Activated naive CD8-positive, alpha-beta T cell treated with anti-CD3 and anti-CD28 coated beads, Interleukin-2, amount 10 ng/mL, durations not matched to agents 7 days and 5 days (primary cell): ENCODE measurements around the gene MYL7. TPM values are rescaled to one million over a fixed set of nuclear protein-coding genes. Genes with fewer than 3 reads are reported as not detected.

Experiments used
- ATAC-seq: fragments of 150-1000 bp; cut with Tn5 transposase; one replicate; pipeline ENCODE4 v1.10.0; 2021; ENCODE audit warnings: low read depth, moderate library complexity
- POLR2A ChIA-PET: fragments of 350-600 bp; sonication (Branson Sonifier 250); formaldehyde crosslinking; loops from one replicate; lab custom pipeline; 2021; ENCODE audit warnings: antibody characterized with exemption; lab: Charles Lee
- DNase-seq: peaks from one replicate; pipeline ENCODE4 v3.0.0; 2021
- H3K27ac Mint-ChIP-seq: one replicate; pipeline ENCODE4 v1.8.0; 2022; ENCODE audit warnings: mild to moderate bottlenecking, mixed read lengths
- H3K27me3 Mint-ChIP-seq: one replicate; pipeline ENCODE4 v1.8.0; 2022; ENCODE audit warnings: mild to moderate bottlenecking, moderate library complexity, mixed read lengths
- H3K36me3 Mint-ChIP-seq: one replicate; pipeline ENCODE4 v1.8.0; 2021; ENCODE audit warnings: mild to moderate bottlenecking, mixed read lengths
- H3K4me1 Mint-ChIP-seq: one replicate; pipeline ENCODE4 v1.8.0; 2021; ENCODE audit warnings: mixed read lengths
- H3K4me3 Mint-ChIP-seq: one replicate; pipeline ENCODE4 v1.8.0; 2022; ENCODE audit warnings: mild to moderate bottlenecking, moderate library complexity, mixed read lengths
- H3K9me3 Mint-ChIP-seq: one replicate; pipeline ENCODE4 v1.8.0; 2021; ENCODE audit warnings: mixed read lengths
- total RNA-seq, 2 experiments: library from RNA; stranded (reverse); gene quantifications; one replicate each; pipeline ENCODE4 v1.2.3, GENCODE V29; 2021

The MYL7 gene
- total RNA-seq, 2 experiments from 2014 or later: not detected

GRCh38 chr7:44105832-44106231 is 35.3 kb downstream of the MYL7 start:
- no peak for DNase-seq
- H3K27me3 Mint-ChIP-seq: peaks cover 4% of the 10 kb centered on the region
- peak overlapping the region; percentile 83 for H3K4me3 Mint-ChIP-seq
- peak overlapping the region; percentile 46 for H3K27ac Mint-ChIP-seq
- H3K9me3 Mint-ChIP-seq: no peaks in the 10 kb centered on the region
- POLR2A ChIA-PET: interaction anchor here (0.6 to 1.8 kb wide), 4 partner anchors 17 to 385 kb away, joined by 4 to 10 read pairs (median 6); partner anchors contain the start of genes NUDCD3 and POLD2
- peaks cover 12% of the 10 kb centered on the region for H3K4me1 Mint-ChIP-seq
- ATAC-seq: no peak
- peaks cover 2% of the 10 kb centered on the region for H3K36me3 Mint-ChIP-seq

- Mint-ChIP-seq H3K4me1 (peaks cover 12% of the 10 kb centered on the region), H3K27ac (peak overlapping the region; percentile 54), H3K36me3 (peaks cover 2% of the 10 kb centered on the region), H3K27me3 (peaks cover 4% of the 10 kb centered on the region), H3K4me3 (peak overlapping the region; percentile 83), H3K9me3 (no peaks in the 10 kb centered on the region)
- peak; percentile 20 for ATAC-seq
- DNase-seq: no peak
- POLR2A ChIA-PET: interaction anchor here (0.6 to 1.8 kb wide), 4 partner anchors 18 to 386 kb away, joined by 3 to 10 read pairs (median 6); partner anchors contain the start of genes NUDCD3 and POLD2
Measured at GRCh38 chr7:44104860-44105771, 36.0 kb downstream of the MYL7 start.

DNA sequence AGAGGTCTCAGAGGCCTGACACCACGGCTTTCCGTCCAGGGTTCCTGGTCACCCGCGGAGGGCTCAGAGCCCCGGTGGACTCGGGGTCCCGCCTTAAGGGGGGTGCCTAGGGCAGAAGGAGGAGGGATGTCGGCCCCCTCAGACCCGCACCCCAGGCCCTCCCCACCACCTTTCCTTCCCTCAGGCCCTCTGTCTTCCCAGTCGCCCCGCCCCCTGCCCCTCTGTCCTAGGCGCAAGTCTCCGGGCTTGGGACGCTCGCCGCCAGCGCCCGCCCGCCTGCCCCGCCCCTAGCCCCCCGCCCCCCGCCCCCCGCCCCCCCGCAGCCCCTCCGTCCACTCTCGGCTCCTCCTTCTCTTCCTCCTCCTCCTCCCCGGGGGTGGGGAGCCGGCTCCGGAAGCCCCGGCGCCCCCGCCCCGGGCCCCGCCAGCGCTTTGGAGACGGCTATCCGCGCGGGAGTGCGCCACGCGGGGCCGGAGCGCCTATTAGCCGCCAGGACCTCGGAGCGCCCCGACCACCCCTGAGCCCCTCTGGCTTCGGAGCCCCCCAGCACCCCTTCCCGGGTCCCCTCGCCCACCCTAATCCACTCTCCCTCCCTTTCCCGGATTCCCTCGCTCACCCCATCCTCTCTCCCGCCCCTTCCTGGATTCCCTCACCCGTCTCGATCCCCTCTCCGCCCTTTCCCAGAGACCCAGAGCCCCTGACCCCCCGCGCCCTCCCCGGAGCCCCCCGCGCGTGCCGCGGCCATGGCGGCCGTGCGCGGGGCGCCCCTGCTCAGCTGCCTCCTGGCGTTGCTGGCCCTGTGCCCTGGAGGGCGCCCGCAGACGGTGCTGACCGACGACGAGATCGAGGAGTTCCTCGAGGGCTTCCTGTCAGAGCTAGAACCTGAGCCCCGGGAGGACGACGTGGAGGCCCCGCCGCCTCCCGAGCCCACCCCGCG is 36.9 kb downstream of the MYL7 start, which contains the start of gene AEBP1:
Gene AEBP1 (plus strand): TSS at position 423 of the 937 bp plus-strand sequence. CDS start 321 bp downstream, at position 744.
- ATAC-seq: peak; percentile 73
- peak within 1 kb of the TSS; percentile 83 for H3K4me3 Mint-ChIP-seq
- H3K4me1 Mint-ChIP-seq: peaks cover 16% of the 10 kb centered on the region
- H3K36me3 Mint-ChIP-seq: peaks cover 2% of the 10 kb centered on the region
- H3K27ac Mint-ChIP-seq: peak within 1 kb of the TSS; percentile 65
- peak; percentile 64 for DNase-seq
- peaks cover 4% of the 10 kb centered on the region for H3K27me3 Mint-ChIP-seq
- H3K9me3 Mint-ChIP-seq: no peaks in the 10 kb centered on the region
- POLR2A ChIA-PET: interaction anchor here (0.6 to 1.8 kb wide), 3 partner anchors 18 to 32 kb away, joined by 3 to 10 read pairs (median 8); partner anchors contain the start of gene POLD2

DNA sequence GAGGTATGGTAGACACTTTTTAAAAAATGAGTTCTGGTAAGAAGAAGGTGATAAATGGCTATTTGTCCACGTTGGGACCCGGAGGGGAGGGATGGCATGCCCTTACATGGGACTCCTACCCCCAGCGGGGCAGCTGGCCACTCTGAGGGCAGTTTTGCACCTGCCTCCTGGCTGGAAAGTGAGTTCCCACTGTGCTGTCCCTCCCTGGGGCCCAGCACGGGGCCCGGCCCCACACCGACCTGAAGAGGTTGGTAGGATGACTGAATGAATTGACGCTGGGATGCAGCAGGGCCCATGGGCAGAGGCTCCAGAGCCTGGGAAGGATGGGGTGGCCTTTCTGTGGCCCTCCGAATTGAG is 37.6 kb downstream of the MYL7 start:
- Mint-ChIP-seq H3K36me3 (peaks cover 2% of the 10 kb centered on the region), H3K4me1 (peaks cover 18% of the 10 kb centered on the region), H3K4me3 (peak overlapping the region; percentile 58), H3K27me3 (peaks cover 4% of the 10 kb centered on the region), H3K9me3 (no peaks in the 10 kb centered on the region), H3K27ac (peak overlapping the region; percentile 65)
- POLR2A ChIA-PET: no interaction called here
- DNase-seq (no peak), ATAC-seq (no peak)

DNA sequence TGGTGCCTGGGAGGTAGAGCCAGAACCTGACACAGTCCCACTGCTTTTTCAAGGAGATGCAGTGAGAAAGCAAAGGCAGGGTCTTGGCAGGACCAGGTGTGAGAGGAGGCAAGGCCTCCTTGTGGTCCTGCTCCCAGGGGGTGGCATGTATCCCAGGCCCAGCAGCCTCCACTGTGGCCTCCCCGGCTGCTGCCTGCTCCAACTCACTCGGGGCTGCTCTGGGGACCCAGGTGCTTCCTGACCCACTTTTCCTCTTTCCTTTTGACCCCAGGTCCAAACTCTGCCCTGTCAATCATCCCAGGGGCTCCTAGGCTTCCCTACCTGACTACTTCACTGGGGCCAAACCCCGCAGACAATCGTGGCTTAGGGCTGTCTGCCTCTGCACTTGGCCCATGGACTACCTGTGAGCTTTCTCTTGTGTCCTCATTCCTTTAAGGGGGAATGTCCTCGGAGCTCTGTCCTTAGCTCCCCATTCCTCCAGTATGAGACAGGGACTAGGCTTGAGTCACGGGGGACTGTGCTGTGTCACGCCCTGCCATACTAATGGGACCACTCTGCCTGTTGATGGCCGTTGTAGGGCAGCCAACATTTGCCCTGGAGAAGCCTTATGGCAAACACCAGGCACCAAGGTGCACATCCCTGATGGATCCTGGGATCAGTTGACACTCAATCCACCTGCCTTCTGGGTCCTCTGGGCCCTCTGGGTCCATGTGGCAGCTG is 38.1 kb downstream of the MYL7 start:
- peaks cover 2% of the 10 kb centered on the region for H3K36me3 Mint-ChIP-seq
- peak overlapping the region; percentile 65 for H3K27ac Mint-ChIP-seq
- DNase-seq (no peak), ATAC-seq (no peak)
- H3K4me3 Mint-ChIP-seq: peak overlapping the region; percentile 58
- no peaks in the 10 kb centered on the region for H3K9me3 Mint-ChIP-seq
- peaks cover 20% of the 10 kb centered on the region for H3K4me1 Mint-ChIP-seq
- H3K27me3 Mint-ChIP-seq: peaks cover 4% of the 10 kb centered on the region
- POLR2A ChIA-PET: interaction anchor here (1.1 kb wide), 1 partner anchor 22 kb away, joined by 5 read pairs; no protein-coding TSS in a partner anchor

- Mint-ChIP-seq H3K4me1 (peaks cover 28% of the 10 kb centered on the region), H3K4me3 (no peak overlapping the region), H3K36me3 (peaks cover 2% of the 10 kb centered on the region), H3K27me3 (peaks cover 4% of the 10 kb centered on the region), H3K9me3 (no peaks in the 10 kb centered on the region), H3K27ac (peak overlapping the region; percentile 44)
- POLR2A ChIA-PET: interaction anchor here (1.1 kb wide), 1 partner anchor 22 kb away, joined by 5 read pairs; no protein-coding TSS in a partner anchor
- DNase-seq (no peak), ATAC-seq (no peak)
Measured at GRCh38 chr7:44101966-44102845, 38.9 kb downstream of the MYL7 start.

DNA sequence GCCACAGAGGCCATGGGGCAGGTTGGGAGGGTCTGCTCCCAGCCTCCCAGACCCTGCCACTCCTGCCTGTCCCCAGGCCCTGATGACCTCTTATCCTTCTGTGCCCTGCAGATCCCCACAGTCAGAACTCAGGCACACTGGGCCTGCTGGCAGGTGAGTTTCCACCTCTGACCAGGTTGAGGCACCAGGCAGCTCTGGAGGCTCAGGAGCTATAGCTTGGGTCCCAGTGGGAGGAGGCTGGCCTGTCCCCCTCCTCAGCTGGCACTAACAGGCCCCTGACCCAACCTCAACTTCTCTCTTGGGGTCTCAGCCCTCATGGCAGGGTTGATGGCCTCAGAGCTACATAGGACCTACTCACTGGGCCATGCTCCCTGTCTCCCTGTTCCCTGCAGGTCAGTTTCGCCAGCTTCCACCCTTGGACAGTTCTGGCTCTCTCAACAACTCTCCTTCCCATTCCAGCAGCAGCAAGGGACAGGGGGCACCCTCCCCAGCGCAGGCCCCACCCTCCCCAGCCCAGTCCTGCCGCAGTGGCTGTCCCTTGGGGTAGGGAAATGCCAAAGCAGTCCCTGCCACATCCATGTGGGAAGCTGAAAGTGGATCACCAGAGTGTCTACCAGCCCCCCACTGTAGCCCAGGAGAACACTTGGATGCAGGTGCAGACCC is 39.7 kb downstream of the MYL7 start:
- H3K27ac Mint-ChIP-seq: no peak overlapping the region
- ATAC-seq (no peak), DNase-seq (no peak)
- POLR2A ChIA-PET: no interaction called here
- H3K4me1 Mint-ChIP-seq: peaks cover 35% of the 10 kb centered on the region
- no peak overlapping the region for H3K4me3 Mint-ChIP-seq
- peaks cover 2% of the 10 kb centered on the region for H3K36me3 Mint-ChIP-seq
- H3K27me3 Mint-ChIP-seq: peaks cover 4% of the 10 kb centered on the region
- no peaks in the 10 kb centered on the region for H3K9me3 Mint-ChIP-seq

DNA sequence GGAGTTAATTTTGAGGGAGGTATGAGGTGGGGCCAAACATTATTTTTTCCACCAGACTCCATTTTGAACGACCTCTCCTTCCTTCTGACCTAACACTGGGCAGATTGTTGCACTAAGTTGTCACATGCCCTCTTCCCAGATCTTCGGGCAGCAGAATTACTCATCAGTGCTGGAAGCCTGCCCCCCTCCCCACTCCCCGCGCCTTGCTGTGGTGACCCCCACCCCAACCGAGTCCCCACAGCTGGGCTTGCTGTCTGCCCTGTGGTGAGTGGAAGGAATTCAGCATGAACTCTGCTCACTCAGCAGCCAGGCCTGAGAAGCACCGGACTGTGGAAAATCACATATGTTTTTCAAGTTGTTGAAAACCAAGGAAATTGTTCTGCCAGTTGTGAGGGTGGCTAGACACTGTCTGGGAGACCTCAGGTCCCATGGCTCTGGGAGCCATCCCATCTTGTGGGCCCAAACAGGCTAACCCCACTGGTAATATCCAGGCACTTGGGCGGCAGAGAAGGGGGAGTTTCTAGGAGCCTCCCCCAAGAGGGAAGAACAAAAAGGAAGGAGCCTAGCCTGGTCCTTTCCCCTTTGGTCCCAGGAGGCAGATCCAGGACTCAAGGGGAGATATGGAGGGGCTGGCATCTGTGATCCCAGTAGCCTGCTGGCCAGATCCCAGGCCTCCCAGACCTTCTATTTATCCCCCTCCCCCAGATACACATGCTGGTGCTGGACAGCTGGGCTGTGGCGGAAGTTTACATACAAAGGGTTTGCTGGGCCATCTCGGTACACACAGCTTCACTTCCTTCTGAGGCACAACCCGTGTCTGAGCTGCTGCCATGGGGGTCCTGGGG is 40.5 kb downstream of the MYL7 start:
- Mint-ChIP-seq H3K36me3 (no peaks in the 10 kb centered on the region), H3K4me1 (peaks cover 31% of the 10 kb centered on the region), H3K27ac (no peak overlapping the region)

GRCh38 chr7:44099669-44100068 is 41.5 kb downstream of the MYL7 start:
- Mint-ChIP-seq H3K4me1 (peaks cover 30% of the 10 kb centered on the region), H3K27me3 (peaks cover 4% of the 10 kb centered on the region), H3K36me3 (no peaks in the 10 kb centered on the region), H3K4me3 (no peak overlapping the region), H3K27ac (no peak overlapping the region), H3K9me3 (no peaks in the 10 kb centered on the region)
- ATAC-seq: no peak
- no peak for DNase-seq
- POLR2A ChIA-PET: interaction anchor here (2.3 kb wide), 1 partner anchor 18 kb away, joined by 7 read pairs; no protein-coding TSS in a partner anchor

More for the DNA sequence above, 40.5 kb downstream of the MYL7 start:
- H3K9me3 Mint-ChIP-seq: no peaks in the 10 kb centered on the region
- POLR2A ChIA-PET: no interaction called here
- peaks cover 4% of the 10 kb centered on the region for H3K27me3 Mint-ChIP-seq
- ATAC-seq (no peak), DNase-seq (no peak)
- no peak overlapping the region for H3K4me3 Mint-ChIP-seq

DNA sequence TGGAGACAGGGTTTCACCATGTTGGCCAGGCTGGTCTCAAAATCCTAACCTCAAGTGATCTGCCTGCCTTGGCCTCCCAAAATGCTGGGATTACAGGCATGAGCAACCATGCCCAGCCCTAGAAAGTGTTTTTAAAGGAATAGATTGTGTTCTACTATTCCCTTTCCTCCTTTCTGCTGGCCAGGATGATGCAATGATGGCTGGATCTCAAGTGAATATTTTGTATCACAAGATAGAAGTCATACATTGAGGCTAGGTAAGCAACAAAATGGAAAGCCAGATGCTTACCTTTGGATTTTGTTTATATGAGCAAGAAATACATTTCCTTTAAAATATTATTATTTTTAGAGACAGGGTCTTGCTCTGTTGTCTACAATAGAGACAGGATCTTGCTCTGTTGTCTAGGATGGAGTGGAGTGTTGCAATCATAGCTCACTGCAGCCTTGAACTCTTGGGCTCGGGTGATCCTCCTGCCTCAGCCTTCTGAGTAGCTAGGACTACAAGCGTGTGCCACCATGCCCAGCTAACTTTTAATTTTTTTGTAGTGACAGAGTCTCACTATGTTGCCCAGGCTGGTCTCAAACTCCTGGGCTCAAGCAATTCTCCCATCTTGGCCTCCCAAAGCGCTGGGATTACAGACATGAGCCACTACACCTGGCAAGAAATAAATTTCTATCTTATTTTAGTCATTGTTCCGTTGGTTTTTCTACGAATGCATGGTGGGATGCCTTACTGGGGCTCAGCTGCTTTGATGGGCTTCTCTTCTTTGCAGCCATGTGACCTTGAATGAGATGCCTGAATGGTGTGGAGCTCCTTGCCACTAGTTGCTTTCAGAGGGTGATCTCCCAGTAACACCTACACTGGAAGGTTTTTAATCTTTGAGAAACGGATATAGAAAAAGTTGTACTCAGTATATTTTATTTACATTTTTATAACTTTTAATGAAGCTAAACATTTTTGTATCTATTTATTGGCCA is 42.8 kb downstream of the MYL7 start:
- no peak for DNase-seq
- peak overlapping the region; percentile 37 for H3K4me3 Mint-ChIP-seq
- peak overlapping the region; percentile 88 for H3K27ac Mint-ChIP-seq

More for the DNA sequence above, 42.8 kb downstream of the MYL7 start:
- Mint-ChIP-seq H3K9me3 (peaks cover 1% of the 10 kb centered on the region), H3K27me3 (peaks cover 4% of the 10 kb centered on the region), H3K36me3 (peaks cover 1% of the 10 kb centered on the region), H3K4me1 (peaks cover 31% of the 10 kb centered on the region)
- peak; percentile 65 for ATAC-seq
- POLR2A ChIA-PET: interaction anchor here (0.9 to 2.3 kb wide), 6 partner anchors 13 to 102 kb away, joined by 3 to 7 read pairs (median 4); partner anchors contain the start of genes DBNL and YKT6
